Breast epithelium (tissue), 3 donors: ENCODE data around the gene KIAA2012.

Experiments used
- CTCF ChIP-seq, 3 donors: fragments of 450-650 bp; IDR thresholded peaks; one replicate each; pipeline ENCODE4 v1.5.1; 2016 to 2017; ENCODE audit warnings: antibody characterized with exemption in 3 of 3, mild to moderate bottlenecking in 3 of 3, moderate library complexity in 3 of 3
- POLR2A ChIP-seq: fragments of 450-650 bp; IDR thresholded peaks from one replicate; pipeline ENCODE4 v1.6.1; 2016; ENCODE audit warnings: antibody characterized with exemption, mild to moderate bottlenecking, moderate library complexity

GRCh38 chr2:202084265-202084664 is 11.2 kb downstream of the KIAA2012 start:
- TF ChIP-seq POLR2A (no peak), CTCF (IDR thresholded peaks at IDR 0.05) (no peak)
